Fibroblast of the conjunctiva (primary cell): ENCODE results near the gene FAM193A.
A peak's percentile ranks its signal among the peaks of the same experiment; 100 is the strongest.
"Not testable (repeated sequence)": the region's sequence is repeated elsewhere in the genome, so short reads cannot be mapped to it uniquely, and the experiment has no call there.

ENCODE experiments used
- DNase-seq: peaks from one replicate; pipeline ENCODE4 v3.0.0-alpha.2; 2010; ENCODE audit warnings: low read depth

The FAM193A gene

GRCh38 chr4:2574009-2574408, 37.6 kb downstream of the FAM193A start:
- DNase-seq: no peak

GRCh38 chr4:2574863-2575262, 38.4 kb downstream of the FAM193A start:
- no peak for DNase-seq

- no peak for DNase-seq
Measured at GRCh38 chr4:2576290-2576689, 39.8 kb downstream of the FAM193A start.

GRCh38 chr4:2578106-2578505, 41.7 kb downstream of the FAM193A start:
- no peak for DNase-seq

- no peak for DNase-seq
Measured at GRCh38 chr4:2579910-2580309, 43.5 kb downstream of the FAM193A start.

GRCh38 chr4:2583092-2583491, 46.6 kb downstream of the FAM193A start:
- DNase-seq: no peak

GRCh38 chr4:2583517-2583916, 47.1 kb downstream of the FAM193A start:
- peak; percentile 17 for DNase-seq

GRCh38 chr4:2586502-2586901, 50.1 kb downstream of the FAM193A start:
- no peak for DNase-seq

GRCh38 chr4:2587213-2587823, 50.9 kb downstream of the FAM193A start:
- DNase-seq: no peak

- no peak for DNase-seq
Measured at GRCh38 chr4:2588259-2588658, 51.8 kb downstream of the FAM193A start.

GRCh38 chr4:2591189-2591588, 54.7 kb downstream of the FAM193A start:
- no peak for DNase-seq

- not testable (repeated sequence) for DNase-seq
Measured at GRCh38 chr4:2592014-2592413, 55.6 kb downstream of the FAM193A start.

- no peak for DNase-seq
Measured at GRCh38 chr4:2592572-2592971, 56.1 kb downstream of the FAM193A start.

GRCh38 chr4:2593003-2593402, 56.6 kb downstream of the FAM193A start:
- no peak for DNase-seq

- no peak for DNase-seq
Measured at GRCh38 chr4:2595436-2595835, 59.0 kb downstream of the FAM193A start.

- no peak for DNase-seq
Measured at GRCh38 chr4:2595952-2596552, 59.6 kb downstream of the FAM193A start.

- no peak for DNase-seq
Measured at GRCh38 chr4:2596611-2597010, 60.2 kb downstream of the FAM193A start.

GRCh38 chr4:2598511-2599303, 62.3 kb downstream of the FAM193A start:
- DNase-seq: no peak

- DNase-seq: no peak
Measured at GRCh38 chr4:2599304-2599654, 62.8 kb downstream of the FAM193A start.

- no peak for DNase-seq
Measured at GRCh38 chr4:2600878-2601277, 64.4 kb downstream of the FAM193A start.

- DNase-seq: no peak
Measured at GRCh38 chr4:2604614-2605013, 68.2 kb downstream of the FAM193A start.

GRCh38 chr4:2606960-2607506, 70.6 kb downstream of the FAM193A start:
- DNase-seq: no peak

GRCh38 chr4:2607822-2608221, 71.4 kb downstream of the FAM193A start:
- DNase-seq: no peak
